ENCODE data around the gene ENHO.

DNA sequence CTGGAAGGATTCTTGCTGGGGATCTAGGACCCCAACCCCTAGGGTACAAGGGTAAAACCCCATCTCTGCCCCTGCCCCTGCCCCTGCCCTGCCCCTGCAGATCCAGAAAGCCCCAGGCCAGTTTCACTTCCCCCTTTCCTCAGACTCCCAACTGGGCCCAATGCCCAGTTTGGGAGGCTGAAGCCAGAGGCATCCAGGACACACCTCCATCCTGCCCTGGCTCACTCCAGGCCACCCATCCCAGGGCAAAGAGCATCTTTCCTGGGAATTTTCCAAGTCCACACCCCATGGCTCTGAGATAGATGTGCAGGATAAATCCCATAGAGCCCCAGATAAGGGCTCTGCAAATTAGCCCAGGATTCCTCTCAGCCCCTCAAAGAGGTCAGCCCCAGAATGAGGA, 49.3 kb upstream of the ENHO start:
- TF ChIP-seq, protein P1, sequence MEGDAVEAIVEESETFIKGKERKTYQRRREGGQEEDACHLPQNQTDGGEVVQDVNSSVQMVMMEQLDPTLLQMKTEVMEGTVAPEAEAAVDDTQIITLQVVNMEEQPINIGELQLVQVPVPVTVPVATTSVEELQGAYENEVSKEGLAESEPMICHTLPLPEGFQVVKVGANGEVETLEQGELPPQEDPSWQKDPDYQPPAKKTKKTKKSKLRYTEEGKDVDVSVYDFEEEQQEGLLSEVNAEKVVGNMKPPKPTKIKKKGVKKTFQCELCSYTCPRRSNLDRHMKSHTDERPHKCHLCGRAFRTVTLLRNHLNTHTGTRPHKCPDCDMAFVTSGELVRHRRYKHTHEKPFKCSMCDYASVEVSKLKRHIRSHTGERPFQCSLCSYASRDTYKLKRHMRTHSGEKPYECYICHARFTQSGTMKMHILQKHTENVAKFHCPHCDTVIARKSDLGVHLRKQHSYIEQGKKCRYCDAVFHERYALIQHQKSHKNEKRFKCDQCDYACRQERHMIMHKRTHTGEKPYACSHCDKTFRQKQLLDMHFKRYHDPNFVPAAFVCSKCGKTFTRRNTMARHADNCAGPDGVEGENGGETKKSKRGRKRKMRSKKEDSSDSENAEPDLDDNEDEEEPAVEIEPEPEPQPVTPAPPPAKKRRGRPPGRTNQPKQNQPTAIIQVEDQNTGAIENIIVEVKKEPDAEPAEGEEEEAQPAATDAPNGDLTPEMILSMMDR (IDR thresholded peaks at IDR 0.05): no peak
- TF ChIP-seq POLR2A (IDR thresholded peaks at IDR 0.05): no peak

Measured in lower leg skin (tissue), 3 donors.